PFSK-1 (cell line): ENCODE data around the gene MZB1.

Experiments
- POLR2AphosphoS5 ChIP-seq: IDR thresholded peaks from 2 replicates; pipeline ENCODE4 v1.6.1; 2012; ENCODE audit warnings: low read depth, mild to moderate bottlenecking, control low read depth, low read length, moderate library complexity
- REST ChIP-seq, 2 experiments: IDR thresholded peaks; 2 replicates each; pipeline versions ENCODE4 v1.6.1 to v1.8.0; 2011 to 2012; ENCODE audit warnings: low read depth in 2 of 2, low read length in 2 of 2, control low read depth in 1 of 2, inconsistent platforms in 1 of 2, mild to moderate bottlenecking in 1 of 2, moderate library complexity in 1 of 2; ENCODE audit not compliant: insufficient read depth in 1 of 2
- SIN3A ChIP-seq: IDR thresholded peaks from 2 replicates; pipeline ENCODE4 v1.6.1; 2012; ENCODE audit warnings: mild to moderate bottlenecking, low read length, moderate library complexity, borderline replicate concordance; ENCODE audit not compliant: insufficient read depth

GRCh38 chr5:139407517-139407916, 17.8 kb upstream of the MZB1 start:
- TF ChIP-seq POLR2AphosphoS5 (no peak), REST (IDR thresholded peaks at IDR 0.05; ENCODE audit: insufficient read depth in 1 of 2, low read depth in 2 of 2, low read length in 2 of 2) (no peak), SIN3A (no peak)
